Liver (tissue), 2 donors: ENCODE data around the gene EPB41L2.

Experiments used
- CTCF ChIP-seq: fragments of 150-350 bp; IDR thresholded peaks from 2 replicates; pipeline ENCODE4 v1.5.1; 2017; ENCODE audit warnings: improper control_type of control experiment, low read depth, low read length; ENCODE audit not compliant: missing input control
- REST ChIP-seq: IDR thresholded peaks from 2 replicates; pipeline ENCODE4 v1.6.1; 2016; ENCODE audit warnings: antibody characterized with exemption, mild to moderate bottlenecking
- donor health status: healthy.

GRCh38 chr6:130928158-130928912 is 134.7 kb downstream of the EPB41L2 start:
- no peak for TF ChIP-seq CTCF
- TF ChIP-seq REST: no peak
